K562 (cell line): Measurements from ENCODE around the gene U2SURP. TPM values are rescaled to one million over a fixed set of nuclear protein-coding genes. Genes with fewer than 3 reads are reported as not detected.
A peak's percentile ranks its signal among the peaks of the same experiment; 100 is the strongest.

Experiments
- E2F1 ChIP-seq: sonication (generic); formaldehyde crosslinking; IDR thresholded peaks from 2 replicates; pipeline ENCODE4 v1.8.1; 2023; ENCODE audit warnings: mild to moderate bottlenecking, missing genetic modification reagents, moderate library complexity
- GMEB1 ChIP-seq: fragments of 250-450 bp; sonication (Bioruptor Pico); IDR thresholded peaks from 2 replicates; pipeline ENCODE4 v1.4.0; 2020; ENCODE audit warnings: mild to moderate bottlenecking
- L3MBTL2 ChIP-seq: fragments of 450-650 bp; IDR thresholded peaks from 2 replicates; pipeline ENCODE4 v1.6.1; 2016; ENCODE audit warnings: mild to moderate bottlenecking, moderate library complexity
- LARP7 ChIP-seq: fragments of 450-650 bp; IDR thresholded peaks from 2 replicates; pipeline ENCODE4 v1.6.1; 2016
- NCOA6 ChIP-seq: fragments of 450-650 bp; IDR thresholded peaks from 2 replicates; pipeline ENCODE4 v1.6.1; 2017; ENCODE audit warnings: mild to moderate bottlenecking
- POLR2G ChIP-seq: fragments of 200-400 bp; formaldehyde crosslinking; IDR thresholded peaks from 2 replicates; pipeline ENCODE4 v1.6.1; 2017; ENCODE audit warnings: low read depth, mild to moderate bottlenecking, antibody characterized with exemption, low read length, moderate library complexity
- PPARD ChIP-seq: fragments of 250-450 bp; sonication (Bioruptor Pico); IDR thresholded peaks from 2 replicates; pipeline ENCODE4 v1.8.0; 2022; ENCODE audit warnings: inconsistent platforms, mild to moderate bottlenecking, moderate library complexity
- TRIM24 ChIP-seq, 2 experiments: fragments of 450-650 bp; IDR thresholded peaks; 2 replicates each; pipeline ENCODE4 v1.6.1; 2016
- XRCC3 ChIP-seq: fragments of 450-650 bp; IDR thresholded peaks from 2 replicates; pipeline ENCODE4 v1.6.1; 2017; ENCODE audit warnings: mild to moderate bottlenecking, moderate library complexity
- ZNF431 ChIP-seq: sonication (generic); formaldehyde crosslinking; IDR thresholded peaks from 2 replicates; pipeline ENCODE4 v1.8.0; 2022; ENCODE audit warnings: mild to moderate bottlenecking, missing genetic modification reagents
- ZNF655 ChIP-seq: fragments of 250-450 bp; sonication (Bioruptor Pico); IDR thresholded peaks from 2 replicates; pipeline ENCODE4 v1.5.0; 2021
- ZNF696 ChIP-seq: fragments of 250-450 bp; sonication (Bioruptor Pico); conservative IDR thresholded peaks from 2 replicates; pipeline ENCODE4 v1.4.0; 2020; ENCODE audit warnings: mild to moderate bottlenecking, moderate library complexity
- ZNF77 ChIP-seq: fragments of 250-450 bp; sonication (Bioruptor Pico); IDR thresholded peaks from 2 replicates; pipeline ENCODE4 v1.5.0; 2020
- polyA plus RNA-seq, 8 experiments: library from polyadenylated mRNA; depleted of rRNA in 4 of 8; stranded (reverse) in 5 of 8; unstranded in 3 of 8; fragments of >200 nt; fragmentation: Nextera tagmentation in 2 of 8; fragmentation: Illumina TruSeq in 1 of 8; extraction: Ambion mirVana in 2 of 8; extraction: Trizol in 1 of 8; gene quantifications; 2 replicates each; pipeline versions ENCODE4 v1.2.1 to v1.2.3, GENCODE V29; 2011 to 2014; ENCODE audit warnings: inconsistent platforms in 1 of 8, missing spikeins in 1 of 8
- total RNA-seq, 7 experiments: library from RNA; depleted of rRNA in 6 of 7; stranded (reverse); fragments of >200 nt in 6 of 7; fragmentation: Illumina TruSeq in 2 of 7; extraction: Trizol in 2 of 7; gene quantifications; 2 replicates each; pipeline versions ENCODE4 v1.2.1 to v1.2.3, GENCODE V29; 2011 to 2021; ENCODE audit warnings: low replicate concordance in 1 of 7
- TF ChIP-seq, protein P1 (sequence below), 2 experiments: fragments of 450-650 bp in 1 of 2; IDR thresholded peaks; 2 replicates each; pipeline ENCODE4 v1.6.1; 2011 to 2017; ENCODE audit warnings: low read depth in 2 of 2, antibody characterized with exemption in 1 of 2, borderline replicate concordance in 1 of 2, low read length in 1 of 2, mild to moderate bottlenecking in 1 of 2, mixed read lengths in 1 of 2; ENCODE audit not compliant: control insufficient read depth in 1 of 2
- TF ChIP-seq, protein P2 (sequence below): sonication (generic); formaldehyde crosslinking; IDR thresholded peaks from 2 replicates; pipeline ENCODE4 v1.8.0; 2022; ENCODE audit warnings: mild to moderate bottlenecking, missing genetic modification reagents

Gene U2SURP
- total and polyA plus RNA-seq, 9 of the 15 experiments (the other 6 are each of a cell fraction or from before 2014, with no cell fraction given): 128 to 322 (median 191) TPM

GRCh38 chr3:143084856-143085731, 83.7 kb downstream of the U2SURP start (continued):
- TF ChIP-seq L3MBTL2 (peak; percentile 76), ZNF696 (CRISPR knock-in tag) (no peak), TRIM24 (IDR thresholded peaks at IDR 0.05) (peak; percentile 99), GMEB1 (CRISPR knock-in tag) (no peak), PPARD (CRISPR knock-in tag) (no peak), POLR2G (peak; percentile 50), E2F1 (CRISPR knock-in tag) (no peak; the same call in 1 of the 2 replicates), ZNF655 (CRISPR knock-in tag) (no peak), NCOA6 (peak; percentile 58; the same call in 1 of the 2 replicates), ZNF77 (CRISPR knock-in tag) (no peak), LARP7 (no peak), ZNF431 (CRISPR knock-in tag) (0 out of 2 replicates have a peak, but pooled peaks have one; percentile 35), XRCC3 (no peak)
- TF ChIP-seq, protein P1, sequence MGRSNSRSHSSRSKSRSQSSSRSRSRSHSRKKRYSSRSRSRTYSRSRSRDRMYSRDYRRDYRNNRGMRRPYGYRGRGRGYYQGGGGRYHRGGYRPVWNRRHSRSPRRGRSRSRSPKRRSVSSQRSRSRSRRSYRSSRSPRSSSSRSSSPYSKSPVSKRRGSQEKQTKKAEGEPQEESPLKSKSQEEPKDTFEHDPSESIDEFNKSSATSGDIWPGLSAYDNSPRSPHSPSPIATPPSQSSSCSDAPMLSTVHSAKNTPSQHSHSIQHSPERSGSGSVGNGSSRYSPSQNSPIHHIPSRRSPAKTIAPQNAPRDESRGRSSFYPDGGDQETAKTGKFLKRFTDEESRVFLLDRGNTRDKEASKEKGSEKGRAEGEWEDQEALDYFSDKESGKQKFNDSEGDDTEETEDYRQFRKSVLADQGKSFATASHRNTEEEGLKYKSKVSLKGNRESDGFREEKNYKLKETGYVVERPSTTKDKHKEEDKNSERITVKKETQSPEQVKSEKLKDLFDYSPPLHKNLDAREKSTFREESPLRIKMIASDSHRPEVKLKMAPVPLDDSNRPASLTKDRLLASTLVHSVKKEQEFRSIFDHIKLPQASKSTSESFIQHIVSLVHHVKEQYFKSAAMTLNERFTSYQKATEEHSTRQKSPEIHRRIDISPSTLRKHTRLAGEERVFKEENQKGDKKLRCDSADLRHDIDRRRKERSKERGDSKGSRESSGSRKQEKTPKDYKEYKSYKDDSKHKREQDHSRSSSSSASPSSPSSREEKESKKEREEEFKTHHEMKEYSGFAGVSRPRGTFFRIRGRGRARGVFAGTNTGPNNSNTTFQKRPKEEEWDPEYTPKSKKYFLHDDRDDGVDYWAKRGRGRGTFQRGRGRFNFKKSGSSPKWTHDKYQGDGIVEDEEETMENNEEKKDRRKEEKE (IDR thresholded peaks at IDR 0.05; ENCODE audit: borderline replicate concordance in 1 of 2, control insufficient read depth in 1 of 2, low read depth in 2 of 2, low read length in 1 of 2): peak in 1 of 2 experiments; percentile 89; a peak in 1 of 4 replicates
- TF ChIP-seq, protein P2, sequence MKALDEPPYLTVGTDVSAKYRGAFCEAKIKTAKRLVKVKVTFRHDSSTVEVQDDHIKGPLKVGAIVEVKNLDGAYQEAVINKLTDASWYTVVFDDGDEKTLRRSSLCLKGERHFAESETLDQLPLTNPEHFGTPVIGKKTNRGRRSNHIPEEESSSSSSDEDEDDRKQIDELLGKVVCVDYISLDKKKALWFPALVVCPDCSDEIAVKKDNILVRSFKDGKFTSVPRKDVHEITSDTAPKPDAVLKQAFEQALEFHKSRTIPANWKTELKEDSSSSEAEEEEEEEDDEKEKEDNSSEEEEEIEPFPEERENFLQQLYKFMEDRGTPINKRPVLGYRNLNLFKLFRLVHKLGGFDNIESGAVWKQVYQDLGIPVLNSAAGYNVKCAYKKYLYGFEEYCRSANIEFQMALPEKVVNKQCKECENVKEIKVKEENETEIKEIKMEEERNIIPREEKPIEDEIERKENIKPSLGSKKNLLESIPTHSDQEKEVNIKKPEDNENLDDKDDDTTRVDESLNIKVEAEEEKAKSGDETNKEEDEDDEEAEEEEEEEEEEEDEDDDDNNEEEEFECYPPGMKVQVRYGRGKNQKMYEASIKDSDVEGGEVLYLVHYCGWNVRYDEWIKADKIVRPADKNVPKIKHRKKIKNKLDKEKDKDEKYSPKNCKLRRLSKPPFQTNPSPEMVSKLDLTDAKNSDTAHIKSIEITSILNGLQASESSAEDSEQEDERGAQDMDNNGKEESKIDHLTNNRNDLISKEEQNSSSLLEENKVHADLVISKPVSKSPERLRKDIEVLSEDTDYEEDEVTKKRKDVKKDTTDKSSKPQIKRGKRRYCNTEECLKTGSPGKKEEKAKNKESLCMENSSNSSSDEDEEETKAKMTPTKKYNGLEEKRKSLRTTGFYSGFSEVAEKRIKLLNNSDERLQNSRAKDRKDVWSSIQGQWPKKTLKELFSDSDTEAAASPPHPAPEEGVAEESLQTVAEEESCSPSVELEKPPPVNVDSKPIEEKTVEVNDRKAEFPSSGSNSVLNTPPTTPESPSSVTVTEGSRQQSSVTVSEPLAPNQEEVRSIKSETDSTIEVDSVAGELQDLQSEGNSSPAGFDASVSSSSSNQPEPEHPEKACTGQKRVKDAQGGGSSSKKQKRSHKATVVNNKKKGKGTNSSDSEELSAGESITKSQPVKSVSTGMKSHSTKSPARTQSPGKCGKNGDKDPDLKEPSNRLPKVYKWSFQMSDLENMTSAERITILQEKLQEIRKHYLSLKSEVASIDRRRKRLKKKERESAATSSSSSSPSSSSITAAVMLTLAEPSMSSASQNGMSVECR (CRISPR knock-in tag): 0 out of 2 replicates have a peak, but pooled peaks have one; percentile 23
